Embryonic facial prominence (tissue), 1 donor: ENCODE results near the gene GPNMB.
A peak's percentile ranks its signal among the peaks of the same experiment; 100 is the strongest.

Experiments
- DNase-seq: peaks from one replicate; pipeline ENCODE4 v3.0.0-alpha.2; 2016; ENCODE audit errors: extremely low spot score

The GPNMB gene

DNA sequence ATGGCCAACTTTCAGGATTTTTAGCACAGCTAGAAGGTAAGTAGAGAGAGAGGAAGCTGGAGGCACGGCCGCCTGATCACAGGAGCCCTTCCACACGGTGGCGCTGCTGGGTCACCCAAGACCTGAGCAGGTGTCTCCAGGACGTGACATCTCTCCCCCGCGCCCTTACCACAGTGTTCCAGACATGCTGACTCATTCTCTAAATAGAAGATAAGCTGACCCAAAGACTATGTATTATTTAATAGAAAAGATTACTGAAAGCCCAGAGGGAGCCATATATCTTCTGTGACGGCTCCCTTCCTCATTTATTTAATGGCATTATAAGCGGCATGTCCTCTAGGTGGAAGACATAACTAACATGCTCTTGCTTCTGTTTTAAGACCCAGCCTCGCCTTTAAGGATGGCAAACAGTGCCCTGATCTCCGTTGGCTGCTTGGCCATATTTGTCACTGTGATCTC lies 26.6 kb downstream of the GPNMB start:
- DNase-seq = no peak

- DNase-seq = no peak
Observed at GRCh38 chr7:23275912-23276311, 29.3 kb downstream of the GPNMB start.

GRCh38 chr7:23276376-23276775 lies 29.8 kb downstream of the GPNMB start:
- no peak for DNase-seq

DNA sequence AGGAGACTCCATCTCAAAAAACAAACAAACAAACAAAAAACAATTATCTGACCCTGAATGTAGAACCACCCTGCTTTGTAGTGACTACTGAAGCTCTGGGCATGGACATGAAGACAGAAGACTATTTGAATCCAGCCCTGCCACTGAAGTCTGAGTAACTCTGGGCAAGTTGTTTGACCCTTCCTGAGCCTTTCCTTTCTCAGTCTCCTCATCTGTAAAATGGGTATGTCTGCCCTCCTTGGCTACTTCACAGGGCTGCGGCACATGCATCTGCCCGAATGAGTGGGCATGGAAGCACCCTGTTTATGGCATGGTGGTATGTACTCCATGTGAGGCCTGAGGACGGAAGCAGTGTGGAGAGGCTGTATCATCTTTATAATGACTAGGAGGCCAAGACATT lies 30.4 kb downstream of the GPNMB start:
- DNase-seq = no peak

DNA sequence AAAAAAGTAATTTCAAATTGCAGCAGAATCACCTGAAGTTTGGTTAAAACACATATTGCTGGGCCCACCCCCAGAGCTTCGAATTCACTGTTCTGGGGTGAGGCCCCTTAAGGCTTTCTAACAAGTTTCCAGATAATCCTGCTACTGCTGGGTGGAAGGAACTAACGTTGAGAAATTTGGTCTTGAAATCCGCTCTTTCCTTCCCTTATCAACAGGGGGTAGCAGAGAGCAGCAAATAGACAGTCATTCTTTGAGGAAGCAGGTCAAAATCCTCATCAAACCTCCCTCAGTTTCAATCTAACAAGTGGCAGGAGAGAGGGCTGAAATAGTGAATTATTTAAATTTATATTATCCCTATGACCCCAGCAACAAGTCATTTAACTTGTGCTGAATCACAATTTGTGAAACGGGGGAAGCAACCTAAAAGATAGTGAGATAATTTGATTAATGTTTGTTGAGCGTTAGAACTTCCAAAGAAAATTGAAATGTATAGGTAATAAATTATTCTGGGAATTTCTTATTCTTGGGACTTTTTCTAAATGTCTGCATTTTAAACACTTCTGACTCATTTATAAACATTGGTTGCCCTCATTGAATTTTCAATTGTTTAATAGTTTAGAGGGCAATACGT lies 30.9 kb downstream of the GPNMB start:
- no peak for DNase-seq

DNA sequence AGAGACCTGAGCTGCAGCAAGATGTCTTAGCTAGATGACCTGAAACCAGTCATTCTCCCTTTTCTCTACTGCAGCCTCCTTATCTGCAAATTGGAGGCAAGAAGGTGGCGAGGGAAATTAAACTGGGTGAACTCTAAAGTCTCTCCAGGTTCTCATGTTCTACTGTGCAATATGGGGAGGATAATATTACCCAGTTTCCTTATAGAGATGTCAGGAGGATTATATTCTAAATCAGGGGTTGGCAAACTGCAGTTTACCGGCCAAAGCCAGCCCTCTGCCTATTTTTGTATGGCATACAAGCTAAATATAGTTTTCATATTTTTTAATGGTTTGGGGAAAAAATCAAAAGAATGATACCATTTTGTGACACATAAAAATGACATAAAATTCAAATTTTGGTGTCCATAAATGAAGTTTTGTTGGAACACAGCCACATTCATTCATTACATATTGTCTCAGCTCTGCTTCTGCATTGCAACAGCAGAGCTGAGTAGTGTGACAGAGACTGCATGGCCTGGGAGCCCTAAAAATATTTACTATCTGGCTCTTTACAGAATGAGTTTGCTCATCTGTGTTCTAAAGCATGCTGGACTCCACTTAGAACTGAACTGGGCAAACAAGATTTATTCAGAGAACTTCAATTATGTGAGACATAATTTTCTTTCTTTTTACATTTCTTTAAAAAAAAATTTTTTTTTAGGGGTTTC lies 33.4 kb downstream of the GPNMB start:
- no peak for DNase-seq

DNA sequence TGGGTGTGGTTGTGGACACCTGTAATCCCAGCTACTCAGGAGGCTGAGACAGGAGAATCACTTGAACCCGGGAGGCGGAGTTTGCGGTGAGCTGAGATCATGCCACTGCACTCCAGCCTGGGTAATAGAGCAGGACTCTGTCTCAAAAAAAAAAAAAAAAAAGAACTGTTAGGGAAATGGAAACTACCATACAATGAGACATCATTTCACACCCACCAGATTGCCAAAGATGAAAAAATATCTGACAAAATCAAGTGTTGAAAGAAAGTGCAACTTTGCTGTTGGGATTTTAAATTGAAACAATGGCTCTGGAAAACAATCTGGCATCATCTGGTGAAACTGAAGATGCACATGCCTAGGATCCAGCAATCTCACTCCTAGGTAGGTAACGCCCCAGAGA lies 36.5 kb downstream of the GPNMB start:
- no peak for DNase-seq

GRCh38 chr7:23284871-23285270 lies 38.3 kb downstream of the GPNMB start:
- no peak for DNase-seq

DNA sequence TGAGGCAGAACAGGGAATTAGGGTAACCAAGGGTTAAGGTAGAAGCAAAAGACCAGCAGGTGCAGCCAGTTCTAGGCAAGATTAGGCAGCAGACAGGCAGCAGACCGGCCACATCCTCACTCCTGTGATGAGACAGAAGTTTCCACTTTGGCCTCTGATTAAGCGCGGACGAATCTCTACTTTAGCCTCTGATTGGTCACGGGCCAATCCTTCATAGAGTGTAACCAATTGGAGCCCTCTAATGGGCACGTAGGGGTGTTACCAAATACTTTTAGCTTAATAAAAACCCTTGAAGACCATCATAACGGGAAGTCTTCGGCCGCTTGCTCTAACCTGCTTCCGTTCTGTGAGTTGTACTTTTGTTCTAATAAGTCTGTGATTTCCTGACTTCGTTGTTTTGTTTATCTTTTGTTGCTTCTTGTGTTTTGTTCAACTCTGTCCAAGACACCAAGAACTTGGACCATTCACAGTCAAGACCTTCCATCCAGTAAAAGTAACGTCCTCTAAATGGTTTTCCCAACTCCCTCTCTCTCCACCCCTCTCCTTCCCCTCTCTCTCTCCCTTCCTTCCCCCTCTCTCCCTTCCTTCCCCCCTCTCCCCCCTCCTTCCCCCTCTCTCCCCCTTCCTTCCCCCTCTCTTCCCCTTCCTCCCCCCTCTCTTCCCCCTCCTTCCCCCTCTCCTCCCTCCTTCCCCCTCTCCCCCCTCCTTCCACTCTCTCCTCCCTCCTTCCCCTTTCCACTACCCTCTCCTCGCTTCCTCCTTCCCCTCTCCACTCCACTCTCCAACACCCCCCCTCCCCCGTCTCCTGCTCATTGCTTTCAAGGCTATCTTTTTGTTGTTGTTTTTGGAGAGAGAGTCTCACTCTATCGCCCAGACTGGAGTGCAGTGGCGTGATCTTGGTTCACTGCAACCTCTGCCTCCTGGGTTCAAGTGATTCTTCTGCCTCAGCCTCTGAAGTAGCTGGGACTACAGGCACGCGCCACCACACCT lies 39.4 kb downstream of the GPNMB start:
- DNase-seq = no peak

DNA sequence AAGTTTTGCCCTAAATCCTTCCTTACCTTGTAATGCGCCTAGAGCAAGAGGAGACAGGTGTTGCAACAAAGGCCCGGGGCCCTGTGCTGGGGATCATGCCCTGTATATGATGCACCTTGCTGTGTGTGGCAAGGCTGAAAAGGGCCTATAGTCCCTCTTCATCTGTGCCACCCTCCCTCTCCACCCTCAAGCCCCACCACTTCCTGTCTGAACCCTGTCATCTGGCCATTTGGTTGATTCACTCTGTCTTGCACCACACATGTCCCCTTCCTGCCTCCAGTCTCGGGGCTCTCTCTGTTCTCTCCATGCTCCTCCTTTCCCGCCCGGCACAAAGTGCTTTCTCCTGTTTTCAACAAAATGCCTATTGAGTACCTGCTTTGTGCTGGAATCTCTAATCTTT lies 41.0 kb downstream of the GPNMB start:
- no peak for DNase-seq

DNA sequence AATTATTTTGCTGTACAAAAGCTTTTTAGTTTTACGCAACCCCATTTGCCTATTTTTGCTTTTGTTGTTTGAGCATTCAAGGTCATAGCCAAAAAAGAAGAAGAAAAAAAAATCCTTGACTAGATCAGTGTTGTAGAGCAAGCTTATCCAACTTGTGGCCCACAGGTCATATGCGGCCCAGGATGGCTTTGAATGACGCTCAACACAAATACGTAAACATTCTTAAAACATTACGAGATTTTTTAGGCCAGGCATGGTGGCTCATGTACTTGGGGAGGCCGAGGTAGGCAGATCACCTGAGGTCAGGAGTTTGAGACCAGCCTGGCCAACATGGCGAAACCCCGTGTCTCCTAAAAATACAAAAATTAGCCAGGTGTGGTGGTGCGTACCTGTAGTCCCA lies 44.4 kb downstream of the GPNMB start:
- no peak for DNase-seq

- DNase-seq = no peak
Observed at GRCh38 chr7:23291957-23292560, 45.5 kb downstream of the GPNMB start.

DNA sequence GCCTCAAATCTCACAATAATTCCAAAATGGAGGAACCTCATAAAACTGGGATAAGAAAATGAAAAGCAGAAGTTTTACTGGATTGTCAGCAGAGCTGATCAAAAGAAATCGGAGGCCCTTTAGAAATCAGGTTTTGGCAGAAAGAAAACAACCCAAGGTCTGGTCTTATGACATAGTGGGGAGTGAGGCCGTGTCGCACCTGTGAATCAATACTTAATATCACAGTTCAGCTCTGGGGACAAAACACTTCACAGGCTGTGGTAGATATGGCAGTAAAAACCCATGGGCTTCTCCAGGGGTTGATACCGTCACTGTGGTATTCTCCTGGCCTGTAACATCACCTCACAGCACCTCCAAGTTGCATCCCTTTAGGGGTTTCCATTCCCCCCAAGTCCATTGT lies 46.0 kb downstream of the GPNMB start:
- DNase-seq = no peak

- no peak for DNase-seq
Observed at GRCh38 chr7:23293500-23294073, 47.0 kb downstream of the GPNMB start.

DNA sequence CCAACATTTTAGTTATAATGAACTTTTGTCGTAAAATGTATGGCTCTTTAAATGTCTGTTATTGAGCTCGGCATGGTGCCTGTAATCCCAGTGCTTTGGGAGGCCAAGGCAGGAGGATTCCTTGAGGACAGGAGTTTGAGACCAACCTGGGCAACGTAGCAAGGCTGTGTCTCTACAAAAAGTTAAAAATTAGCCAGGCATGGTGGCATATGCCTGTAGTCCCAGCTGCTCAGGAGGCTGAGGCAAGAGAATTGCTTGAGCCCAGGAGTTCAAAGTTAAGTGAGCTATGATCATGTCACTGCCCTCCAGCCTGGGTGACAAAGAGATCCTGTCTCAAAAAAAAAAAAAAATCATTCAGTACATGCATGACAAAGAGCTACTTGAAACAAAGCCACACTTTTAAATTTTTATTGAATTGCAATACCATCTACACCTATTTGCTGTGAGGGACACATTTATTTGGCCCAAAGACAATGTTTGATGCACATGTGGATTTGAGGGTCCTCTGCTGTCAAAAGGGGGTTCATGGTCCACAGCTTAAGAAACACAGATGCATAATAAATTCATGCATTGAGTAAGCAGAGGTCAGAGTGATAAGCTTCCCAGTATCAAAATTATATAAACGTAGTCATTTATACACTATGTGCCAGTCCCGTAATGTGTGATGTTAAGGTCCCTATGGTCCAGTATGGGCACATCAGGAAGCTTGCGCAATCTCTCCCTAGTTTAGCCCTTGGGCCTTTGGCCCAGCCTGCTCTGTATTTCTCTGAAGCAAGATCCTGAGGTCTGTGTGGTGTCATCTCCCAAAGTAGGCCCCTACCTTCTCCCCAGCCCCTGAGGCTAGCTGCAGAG lies 48.2 kb downstream of the GPNMB start:
- no peak for DNase-seq

GRCh38 chr7:23295401-23295697 lies 48.8 kb downstream of the GPNMB start:
- no peak for DNase-seq

- DNase-seq = peak; percentile 48
Observed at GRCh38 chr7:23298141-23298881, 51.7 kb downstream of the GPNMB start.

DNA sequence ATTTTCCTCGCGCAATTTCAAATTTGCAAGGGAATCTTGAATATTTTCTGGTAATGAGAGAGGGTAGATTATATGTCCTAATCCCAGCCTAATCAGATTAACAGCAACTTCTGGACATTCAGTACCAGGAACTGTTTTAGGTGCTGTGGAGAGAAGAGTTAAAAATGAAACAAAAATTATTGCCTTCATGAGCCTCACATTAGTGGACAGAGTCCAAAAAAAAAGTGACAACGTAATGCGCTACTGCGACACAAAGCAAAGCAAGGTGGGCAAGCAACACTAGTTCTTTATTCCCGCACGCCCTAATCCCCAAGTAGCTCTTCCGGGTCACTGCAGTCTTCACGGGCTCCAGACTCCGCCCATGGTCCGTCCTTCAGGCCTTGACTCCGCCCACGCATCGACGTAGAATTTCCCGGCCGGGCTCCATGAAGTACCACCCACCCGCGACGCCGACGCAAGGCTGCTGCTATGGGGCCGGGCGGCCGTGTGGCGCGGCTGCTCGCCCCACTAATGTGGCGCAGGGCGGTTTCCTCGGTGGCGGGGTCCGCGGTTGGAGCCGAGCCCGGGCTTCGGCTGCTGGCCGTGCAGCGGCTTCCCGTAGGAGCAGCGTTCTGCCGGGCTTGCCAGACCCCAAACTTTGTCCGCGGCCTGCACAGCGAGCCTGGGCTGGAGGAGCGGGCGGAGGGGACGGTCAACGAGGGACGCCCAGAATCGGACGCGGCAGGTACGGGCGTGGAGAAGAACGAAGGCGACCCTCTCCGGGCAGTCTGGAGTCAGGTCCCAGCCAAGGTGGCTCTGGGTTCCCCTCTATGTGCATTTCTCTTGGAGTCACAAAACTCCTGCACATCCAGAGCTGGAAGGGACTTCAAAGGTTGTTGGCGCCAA lies 52.6 kb downstream of the GPNMB start, which contains the start of gene MALSU1:
TSS of gene MALSU1 (plus strand) at position 455 of the 885 bp plus-strand sequence. CDS start at position 469, 14 bp downstream.
- peak; percentile 94 for DNase-seq

DNA sequence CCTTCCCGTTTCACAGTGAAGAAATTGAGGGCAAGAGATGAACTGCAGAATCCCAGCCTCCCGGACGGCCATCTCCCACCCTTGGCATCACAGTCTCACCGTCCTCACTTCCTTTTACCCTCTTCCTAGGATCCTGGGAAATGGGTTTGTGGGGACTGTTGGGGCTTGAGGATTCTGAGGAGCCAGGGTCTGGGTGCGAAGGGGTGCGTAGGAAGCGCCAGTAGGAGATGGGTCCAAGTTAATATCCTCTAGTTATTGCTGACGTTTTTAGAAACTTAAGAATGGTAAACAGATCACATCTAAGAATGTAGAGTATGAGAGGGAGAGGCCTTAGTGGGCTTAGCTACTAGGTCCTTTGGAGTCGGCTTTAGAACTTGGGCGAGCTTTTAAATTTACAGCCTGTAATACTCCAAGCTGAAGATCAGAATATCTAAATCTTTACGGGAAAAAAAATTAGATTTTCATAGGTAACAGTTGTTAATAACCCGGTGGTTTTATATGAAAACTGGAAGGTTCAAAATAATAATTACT lies 53.3 kb downstream of the GPNMB start:
- no peak for DNase-seq
